GM18867 (cell line): ENCODE results near the gene CEND1.
A peak's percentile ranks its signal among the peaks of the same experiment; 100 is the strongest.

Experiments
- ATAC-seq: cut with Tn5 transposase; IDR thresholded peaks from one replicate; pipeline ENCODE4 v1.9.1; 2021; ENCODE audit warnings: mild to moderate bottlenecking, moderate library complexity; ENCODE audit not compliant: unreplicated experiment

CEND1 gene

DNA sequence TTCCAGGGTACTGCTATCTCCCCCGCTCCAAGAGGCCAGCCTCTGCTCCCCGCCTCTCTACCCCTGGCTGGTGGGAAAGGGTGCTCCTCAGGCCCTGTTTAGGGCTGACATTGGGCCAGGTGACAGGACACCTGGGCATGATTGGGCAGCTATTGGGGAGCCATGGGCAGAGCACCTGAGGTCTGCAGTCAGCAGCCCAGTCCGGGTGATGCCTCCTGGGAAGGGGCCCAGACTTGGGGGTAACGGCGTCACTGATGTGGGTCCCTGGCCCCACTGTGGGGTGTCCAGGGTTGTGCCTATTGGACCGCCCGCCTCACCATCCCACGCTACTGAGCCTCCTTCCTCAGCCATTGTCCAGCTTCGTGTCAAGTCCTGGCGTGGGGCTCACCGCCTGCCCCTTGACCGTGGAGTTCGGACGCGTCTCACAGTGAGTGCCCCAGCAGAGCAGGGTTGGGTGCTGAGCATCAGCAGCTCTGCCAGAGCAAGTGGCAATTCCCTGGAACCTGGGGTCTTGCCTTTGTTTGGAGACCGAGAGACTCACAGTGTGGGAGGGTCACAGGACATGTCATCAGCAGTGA lies 9.8 kb downstream of the CEND1 start:
- no peak for ATAC-seq

DNA sequence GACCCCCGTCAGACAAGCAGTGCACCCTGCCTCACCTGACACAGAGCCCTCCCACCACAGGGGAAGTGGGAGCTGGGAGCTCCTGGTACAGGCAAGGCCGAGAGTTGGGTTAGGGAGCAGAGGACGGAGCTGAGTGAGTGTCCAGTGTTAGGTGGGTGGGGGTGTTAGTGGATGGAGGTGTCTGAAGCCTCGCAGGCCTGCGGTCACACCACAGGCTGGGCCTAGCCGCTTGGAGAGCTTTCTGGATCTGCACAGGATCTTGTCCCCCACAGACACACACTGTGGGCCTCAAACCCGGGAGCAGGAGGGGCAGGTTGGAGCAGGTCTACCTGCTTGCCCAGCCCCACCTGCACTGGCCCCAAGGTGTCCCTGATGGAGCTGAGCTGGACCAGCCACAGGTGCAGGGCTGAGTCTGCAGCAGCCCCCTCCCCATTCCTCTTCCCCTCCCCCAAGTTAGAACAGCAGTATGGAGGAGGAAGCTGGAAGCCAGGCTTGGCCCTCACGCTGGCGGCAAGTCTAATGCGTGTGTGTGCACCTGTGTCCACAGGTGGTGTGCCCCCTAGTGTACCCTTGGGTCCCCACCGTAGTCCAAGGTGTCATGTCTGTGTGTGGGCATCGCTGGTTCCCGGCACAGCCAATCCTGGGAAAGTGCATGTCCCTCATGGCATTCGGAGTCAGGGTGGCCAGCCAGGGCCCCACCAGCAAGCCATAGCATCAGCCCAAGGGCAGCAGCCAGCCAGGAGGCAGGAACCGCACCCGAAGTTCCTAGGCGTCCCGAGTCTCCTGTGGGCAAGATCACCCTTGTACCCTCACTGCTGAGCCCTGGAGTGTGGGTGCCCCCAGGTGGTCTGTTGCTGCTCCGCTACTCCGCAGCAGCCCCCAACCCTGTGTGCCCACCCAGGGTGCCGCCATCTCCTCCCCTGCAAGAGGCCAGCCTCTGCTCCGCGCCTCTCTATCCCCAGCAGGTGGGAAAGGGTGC lies 10.6 kb downstream of the CEND1 start:
- no peak for ATAC-seq

DNA sequence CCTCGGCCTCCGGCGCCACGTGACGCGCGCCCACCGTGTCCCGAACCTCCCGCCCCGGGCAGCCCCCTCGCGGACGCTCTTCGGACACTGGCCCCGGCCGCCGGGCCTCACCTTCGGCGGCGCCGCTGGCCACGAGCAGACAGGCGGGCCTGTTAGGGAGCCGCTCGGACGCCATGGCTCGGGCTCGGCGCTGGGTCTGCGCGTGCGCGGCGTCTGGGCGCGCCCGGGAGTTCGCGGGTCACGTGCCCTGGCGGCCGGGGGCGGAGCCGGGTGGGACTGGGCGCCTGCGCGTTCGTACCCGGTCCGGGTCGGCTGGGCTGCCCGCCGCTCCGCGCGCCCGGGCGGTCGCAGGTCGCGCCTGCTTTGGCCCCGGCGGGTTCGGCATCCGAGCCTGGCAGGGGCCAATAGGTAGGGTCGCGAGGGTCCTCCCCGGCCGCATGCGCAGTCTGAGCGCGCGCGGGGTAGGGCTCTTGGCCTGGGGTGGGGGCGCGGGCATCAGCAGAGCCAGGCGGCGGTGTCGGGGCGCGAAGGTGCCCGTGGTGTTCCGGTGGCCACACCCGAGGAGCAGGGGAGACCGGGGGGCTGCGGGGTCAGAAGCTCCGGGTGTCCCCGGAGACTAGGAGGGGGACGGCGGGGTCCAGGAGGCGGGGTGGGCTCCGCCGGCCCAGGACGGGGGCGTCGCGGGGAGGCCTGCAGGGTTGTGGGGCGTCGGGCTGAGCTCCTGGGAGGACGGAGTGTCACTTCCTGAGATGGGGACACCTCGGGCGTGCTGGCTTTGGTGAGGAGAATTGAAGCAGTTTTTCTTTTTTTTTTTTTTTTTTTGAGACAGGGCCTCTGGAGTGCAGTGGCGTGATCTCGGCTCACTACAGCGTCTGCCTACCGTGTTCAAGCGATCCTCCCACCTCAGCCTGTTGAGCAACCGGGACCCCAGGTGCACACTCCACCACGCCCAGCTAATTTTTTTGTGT lies 12.3 kb downstream of the CEND1 start, which contains the start of gene GATD1:
Gene GATD1, minus strand, starts transcription at position 200 of the 968 bp plus-strand sequence. Its CDS starts 25 bp downstream, at position 175.
- ATAC-seq: peak; percentile 76

DNA sequence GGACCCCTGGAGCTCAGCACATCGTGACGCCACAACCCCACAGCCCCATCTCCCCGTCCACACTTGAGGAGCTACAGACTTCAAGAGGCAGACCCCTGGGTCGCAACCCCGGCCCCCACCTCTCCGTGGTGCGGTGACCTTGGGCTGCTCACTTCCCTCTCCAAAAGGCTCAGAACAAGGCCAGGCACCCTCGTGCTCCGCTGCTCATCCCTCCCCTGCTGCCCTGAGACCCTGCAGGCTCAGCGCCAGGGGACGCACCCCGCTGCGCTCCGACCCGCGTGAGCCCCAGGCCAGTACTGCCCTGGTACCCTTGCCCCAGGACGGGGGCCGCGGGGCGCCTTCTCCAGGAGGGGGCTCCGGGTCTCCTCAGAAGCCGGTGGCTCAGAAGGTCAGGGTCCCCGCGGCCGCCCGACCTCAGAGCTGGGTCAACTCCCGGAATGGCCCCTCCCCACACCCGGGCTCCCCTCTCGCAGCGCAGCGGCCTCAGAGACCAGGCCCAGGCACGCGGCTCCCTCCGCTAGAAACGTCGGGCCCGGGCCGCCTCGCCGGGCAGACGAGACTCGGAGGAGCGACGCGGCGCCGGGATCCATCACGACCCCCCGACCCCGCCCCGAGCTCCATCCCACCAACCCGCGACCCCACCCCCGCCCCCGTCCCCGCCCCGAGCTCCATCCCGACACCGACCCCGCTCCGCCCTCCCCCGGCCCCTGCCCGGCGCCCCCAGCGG lies 13.2 kb downstream of the CEND1 start:
- ATAC-seq: peak; percentile 30

DNA sequence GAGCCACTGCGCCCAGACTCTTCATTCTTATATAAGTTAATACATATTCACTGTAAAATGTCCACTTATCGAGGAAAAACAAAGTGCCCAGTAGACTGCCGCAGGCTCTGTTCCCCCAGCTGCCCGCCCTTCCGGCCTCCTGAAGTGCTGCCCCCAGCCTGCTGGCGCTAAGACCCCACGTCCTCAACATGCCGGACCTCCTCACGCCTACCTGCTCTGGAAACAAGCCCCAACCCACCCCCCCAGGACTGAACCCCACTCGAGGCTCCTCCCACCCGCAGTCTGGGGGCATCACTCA lies 13.7 kb downstream of the CEND1 start:
- no peak for ATAC-seq

DNA sequence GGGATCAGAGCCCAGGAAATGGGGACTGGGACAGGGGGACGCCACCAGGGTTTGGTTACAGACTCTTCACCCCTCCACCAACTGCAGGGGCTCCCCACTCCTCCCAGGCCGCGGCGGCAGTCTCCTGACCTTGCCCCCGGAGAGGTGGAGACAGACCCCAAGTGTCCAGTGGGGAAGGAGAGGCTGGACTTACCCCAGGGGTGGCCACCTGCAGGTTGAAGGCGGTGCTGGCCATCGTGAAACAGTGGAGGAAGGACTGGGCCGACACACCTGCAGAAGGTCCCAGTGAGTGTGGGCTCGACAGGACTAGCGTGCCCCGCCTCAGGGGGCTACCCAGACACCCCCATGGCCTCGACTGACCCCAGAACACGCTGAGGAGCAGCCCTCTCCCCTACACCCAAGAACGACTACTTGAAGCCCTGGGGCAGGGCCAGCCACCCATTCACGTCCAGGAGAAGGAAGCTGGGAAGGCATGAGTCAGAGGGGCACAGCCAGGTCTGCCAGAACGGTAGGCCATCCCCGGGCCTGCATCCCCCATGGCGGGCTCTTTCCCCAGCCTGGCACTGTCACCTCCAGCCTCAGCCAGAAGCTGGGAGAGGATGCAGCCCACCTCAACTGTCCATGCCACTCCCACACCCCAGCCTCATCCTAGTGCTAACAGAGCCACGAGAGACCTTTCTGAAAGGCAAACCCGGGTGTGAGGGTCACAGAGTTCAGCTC lies 14.9 kb downstream of the CEND1 start:
- no peak for ATAC-seq

DNA sequence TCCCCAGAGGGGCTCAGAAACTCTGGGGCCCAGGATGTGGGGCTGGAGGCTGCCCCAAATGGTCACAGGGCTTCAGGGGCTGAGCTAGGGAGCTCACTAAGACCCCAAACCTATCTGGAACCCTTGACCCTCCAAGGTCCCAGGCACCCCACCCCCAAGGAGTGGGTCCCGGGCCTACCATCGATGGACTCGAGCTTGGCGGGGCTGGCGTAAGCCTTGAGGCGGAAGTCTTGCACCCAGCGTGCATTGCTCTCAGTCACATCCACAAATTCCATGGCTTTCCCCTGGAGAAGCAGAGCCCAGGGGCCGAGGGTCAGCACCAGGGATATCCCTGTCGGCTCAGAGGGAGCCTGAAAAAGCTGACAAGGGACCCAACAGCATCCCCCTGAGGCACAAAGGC lies 16.1 kb downstream of the CEND1 start:
- ATAC-seq: no peak

DNA sequence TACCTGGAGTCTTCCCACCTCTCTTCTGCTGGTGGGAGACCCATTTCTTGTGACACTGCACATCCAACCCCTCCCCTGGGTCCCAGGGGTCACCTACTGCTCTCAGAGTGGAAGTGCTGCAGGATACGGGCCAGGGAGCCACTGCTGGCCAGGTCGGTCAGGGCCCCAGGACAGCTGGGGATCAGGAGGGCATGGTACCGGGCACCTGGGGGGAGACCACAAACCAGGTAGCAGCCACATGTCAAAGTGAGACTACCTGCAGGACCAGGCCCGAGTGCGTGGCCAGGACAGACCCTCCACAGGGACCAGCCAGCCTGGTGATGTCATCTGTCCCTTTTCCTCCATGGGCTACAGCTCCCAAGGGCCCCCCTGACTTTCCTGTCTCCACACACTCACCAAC lies 16.5 kb downstream of the CEND1 start:
- no peak for ATAC-seq

DNA sequence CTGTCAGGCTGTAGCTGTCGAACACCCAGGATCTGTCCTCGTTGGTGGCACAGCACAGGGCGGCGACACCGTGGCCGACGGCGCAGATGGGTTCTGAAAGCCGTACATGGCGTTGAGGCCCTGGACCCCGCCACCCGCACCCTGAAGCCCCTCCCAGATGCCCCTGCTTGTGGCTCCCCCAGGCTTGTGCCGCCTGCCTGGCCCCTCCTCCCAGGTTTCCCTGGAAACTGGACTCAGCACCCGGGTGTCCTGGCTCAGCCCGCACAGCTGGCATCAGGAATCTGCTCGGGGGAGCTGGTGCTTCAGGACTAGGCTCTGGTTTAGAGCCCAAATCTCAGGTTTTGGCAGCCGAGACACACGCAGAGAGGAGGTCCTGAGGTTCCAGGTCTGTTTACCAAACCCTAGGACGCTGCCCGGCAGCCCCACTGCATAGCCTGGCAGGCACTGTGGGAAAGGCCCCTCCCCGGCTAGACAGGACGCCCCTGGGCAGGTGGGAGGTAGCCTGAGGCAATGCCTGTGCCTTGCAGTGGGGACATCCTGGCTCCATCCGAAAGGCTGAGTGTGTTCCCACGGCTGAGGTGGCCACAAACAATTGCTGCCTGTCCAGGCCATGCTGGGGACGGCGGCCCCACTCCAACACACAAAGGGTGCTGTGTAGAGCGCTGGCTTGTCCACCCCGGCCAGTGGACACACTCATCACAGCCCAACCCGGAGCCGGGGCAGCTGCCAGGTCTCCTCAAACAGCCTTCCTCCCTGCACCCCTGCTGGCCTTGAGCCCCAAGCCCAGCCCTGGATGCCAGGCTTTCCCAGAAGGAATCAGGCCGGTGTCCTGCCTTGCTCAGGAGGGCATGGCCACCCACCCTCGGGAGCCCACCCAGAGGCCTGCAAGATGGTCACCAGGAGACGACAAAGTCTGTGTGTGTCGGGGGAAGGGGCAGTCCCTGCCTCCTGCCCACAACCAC lies 17.2 kb downstream of the CEND1 start:
- no peak for ATAC-seq

DNA sequence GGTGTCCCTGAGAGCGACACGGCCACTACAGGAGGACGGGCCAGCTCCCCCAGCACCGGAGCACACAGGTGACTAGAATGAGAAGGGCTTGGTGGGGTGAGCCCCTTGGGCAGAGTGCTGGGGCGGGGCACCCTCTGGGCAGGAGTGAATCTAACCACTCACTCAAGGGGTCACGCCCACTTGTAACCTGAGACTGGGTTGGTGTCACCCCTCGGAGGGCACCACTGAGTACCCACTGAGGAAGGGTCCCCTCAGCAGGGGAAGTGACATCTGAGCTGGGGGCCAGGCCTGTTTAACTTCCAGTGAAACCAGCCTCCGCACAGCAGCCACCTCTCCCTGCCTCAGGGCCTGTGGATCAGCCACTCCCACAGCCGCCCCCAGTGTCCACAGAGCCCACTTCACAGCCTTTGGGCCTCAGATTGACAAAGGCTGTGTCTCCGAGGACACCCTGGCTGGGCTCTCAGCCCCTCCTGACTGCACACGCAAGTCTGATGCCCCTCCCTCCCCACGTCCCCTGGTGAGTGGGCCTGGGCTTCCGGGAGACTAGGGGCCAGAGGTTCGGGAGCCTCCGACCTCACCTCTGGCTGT lies 18.2 kb downstream of the CEND1 start:
- no peak for ATAC-seq

DNA sequence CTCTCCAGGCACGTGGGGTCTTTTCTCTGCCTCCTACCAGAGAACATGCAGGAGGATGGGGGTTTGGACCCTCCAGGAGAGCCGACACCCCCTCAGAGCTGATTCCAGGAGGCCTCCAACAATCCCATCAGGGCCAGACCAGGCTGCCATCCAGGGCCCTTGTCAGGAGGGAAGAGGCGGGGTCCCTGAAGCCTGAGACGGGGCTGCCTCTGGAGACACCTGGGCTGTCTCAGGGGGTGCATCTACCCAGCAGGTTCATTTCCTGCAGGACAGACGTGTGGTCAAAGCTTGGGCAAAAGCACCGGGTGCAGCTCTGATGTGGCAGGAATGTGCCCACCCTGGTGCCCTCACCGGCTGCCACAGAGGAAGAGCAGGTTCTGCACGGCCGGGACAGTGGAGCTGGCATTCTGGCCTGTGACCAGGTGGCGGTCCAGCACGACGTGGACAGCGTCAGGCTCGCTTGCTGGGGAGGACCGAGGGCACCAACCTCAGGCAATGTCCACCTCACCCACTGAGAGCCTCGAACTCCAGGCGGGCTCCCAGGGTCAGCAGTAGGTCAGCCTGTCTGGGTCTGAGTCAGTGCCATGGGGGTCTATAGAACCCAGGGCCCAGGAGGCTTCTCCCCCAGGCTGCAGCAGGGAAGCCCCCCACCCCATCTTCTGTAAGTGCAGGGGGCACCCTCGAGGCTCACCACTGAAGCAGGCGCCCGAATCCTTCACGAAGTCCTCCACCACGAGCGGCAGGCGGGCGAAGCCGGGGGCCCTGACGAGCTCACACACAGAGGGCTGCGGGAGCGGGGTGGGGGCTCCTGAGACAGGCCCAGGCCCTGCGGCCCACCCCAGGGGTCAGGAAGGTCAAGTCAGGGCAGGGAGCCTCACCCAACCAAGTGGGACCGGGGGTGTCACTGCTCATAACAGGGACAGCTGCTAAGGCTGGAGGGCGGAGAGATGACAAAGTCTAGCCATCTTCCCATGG lies 19.0 kb downstream of the CEND1 start:
- ATAC-seq: no peak

DNA sequence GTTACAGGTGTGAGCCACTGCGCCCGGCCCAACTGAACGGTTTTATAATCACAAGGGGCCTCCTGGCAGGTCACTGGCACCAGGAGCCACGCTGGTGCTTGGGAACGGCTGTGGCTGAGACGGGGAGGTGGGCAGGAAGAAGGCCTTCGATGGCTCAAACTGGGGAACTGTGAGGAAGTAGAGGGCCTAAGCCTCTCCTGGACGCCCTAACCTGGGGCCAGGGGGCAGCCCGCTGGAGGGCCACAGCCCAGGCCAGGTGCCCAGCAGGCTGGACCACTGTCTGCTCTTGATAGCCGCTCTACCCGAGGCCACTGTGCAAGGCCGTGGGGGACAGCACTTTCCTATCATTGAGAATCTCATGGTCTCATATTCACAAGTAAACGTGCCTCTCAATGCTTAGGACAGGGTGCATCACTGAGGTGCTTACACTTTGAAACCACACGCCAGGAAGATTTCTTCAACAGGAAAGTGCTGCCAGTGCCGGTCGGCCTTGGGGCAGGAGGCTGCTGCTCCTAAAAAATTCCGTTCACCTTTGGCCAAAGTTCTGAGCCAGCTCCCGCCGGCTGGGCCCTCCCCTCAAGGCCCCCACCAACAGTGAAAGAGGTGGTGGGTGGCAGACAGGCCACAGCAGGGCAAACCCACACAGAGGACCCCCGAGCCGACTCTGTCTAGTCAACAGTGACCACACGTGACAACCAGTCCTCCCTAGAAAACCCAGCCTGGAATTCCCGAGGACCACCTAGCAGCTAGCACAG lies 19.8 kb downstream of the CEND1 start:
- no peak for ATAC-seq

DNA sequence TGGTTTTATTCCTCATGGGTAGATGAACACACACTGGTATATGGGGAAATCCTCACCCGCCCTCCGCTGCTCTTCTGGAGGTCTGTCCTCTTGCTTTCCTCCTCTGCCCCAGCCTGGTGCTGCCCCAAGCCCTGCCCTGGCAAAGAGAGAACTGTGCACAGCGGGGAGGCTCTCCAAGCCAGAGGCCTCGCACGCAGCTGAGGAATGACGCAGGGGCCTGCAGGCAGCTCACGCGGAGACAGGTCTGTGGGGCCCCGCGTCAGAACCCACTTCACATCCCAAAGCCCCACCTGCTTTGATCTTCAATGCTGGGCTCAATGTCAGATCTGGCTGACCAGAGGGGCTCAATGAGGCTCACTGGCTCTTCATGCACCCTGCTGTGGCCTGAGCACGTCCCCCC lies 22.7 kb downstream of the CEND1 start:
- no peak for ATAC-seq

DNA sequence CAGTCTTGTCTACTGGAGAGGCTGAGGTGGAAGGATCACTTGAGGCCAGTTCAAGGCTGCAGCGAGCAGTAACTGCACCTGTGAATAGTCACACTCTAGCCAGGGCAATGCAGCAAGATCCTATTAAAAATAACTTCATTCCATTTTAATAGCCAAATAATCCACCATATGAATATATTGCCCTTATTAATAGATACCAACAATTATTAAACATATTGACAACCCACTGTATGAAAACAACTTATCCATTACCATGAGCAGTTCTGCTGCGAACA lies 23.0 kb downstream of the CEND1 start:
- no peak for ATAC-seq

DNA sequence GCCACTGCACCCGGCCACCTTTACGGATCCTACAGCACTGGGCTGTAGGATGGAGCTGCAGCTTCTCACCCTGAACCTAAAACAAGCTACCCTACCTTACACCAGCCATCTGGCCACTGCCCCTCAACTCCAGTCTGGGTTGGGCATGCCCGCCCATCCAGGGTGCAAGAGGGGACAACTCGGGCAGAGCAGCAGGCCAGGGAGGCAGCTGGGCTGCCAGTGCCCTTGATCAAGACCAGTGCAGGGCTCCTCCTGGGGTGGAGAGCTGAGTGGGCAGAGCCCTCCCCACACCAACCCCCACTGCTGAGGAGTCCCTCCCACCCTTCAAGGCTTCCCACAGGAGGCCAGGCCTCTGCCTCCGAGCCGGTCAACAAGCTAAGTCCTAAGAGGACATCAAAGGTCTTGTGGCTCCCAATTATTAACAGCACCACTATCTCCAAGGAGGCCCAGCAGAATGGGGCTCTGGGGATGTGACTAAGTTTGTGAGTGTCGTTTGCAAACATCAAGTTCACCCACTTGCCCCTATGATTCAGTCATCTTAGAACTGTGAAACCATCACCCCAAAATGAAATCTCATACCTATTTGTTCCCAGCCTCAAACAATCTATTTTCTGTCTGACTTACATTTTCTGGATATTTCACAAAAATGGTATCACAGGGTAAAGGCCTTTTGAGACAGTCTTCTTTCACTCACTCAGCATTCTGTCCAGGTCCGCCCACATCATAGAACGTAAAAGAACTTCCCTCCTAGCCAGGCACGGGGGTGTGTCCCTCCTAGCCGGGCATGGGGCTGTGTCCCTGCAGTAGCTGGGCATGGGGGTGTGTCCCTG lies 23.6 kb downstream of the CEND1 start:
- no peak for ATAC-seq

DNA sequence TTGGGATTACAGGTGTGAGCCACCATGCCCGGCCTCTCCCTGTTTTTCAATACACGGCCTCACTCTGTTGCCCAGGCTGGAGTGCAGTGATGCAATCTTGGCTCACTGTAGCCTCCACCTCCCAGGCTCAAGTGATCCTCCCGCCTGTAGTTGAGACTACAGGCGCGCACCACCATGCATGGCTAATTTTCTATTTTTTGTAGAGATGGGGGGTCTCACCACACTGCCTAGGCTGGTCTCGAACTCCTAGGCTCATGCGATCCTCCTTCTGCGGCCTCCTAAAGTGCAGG lies 24.1 kb downstream of the CEND1 start:
- no peak for ATAC-seq
